GM19452 (cell line): Measurements from ENCODE around the gene ACVR1C.

Source experiments
- ATAC-seq: cut with Tn5 transposase; IDR thresholded peaks from one replicate; pipeline ENCODE4 v1.9.1; 2021; ENCODE audit not compliant: unreplicated experiment

Gene ACVR1C

GRCh38 chr2:157628477-157629415 lies at the start of gene ACVR1C:
ACVR1C (minus strand) TSS chr2:157628864; CDS start chr2:157628644, 220 bp downstream.
- peak; percentile 91 for ATAC-seq

GRCh38 chr2:157677941-157678340 lies 49.3 kb upstream of the ACVR1C start:
- no peak for ATAC-seq

DNA sequence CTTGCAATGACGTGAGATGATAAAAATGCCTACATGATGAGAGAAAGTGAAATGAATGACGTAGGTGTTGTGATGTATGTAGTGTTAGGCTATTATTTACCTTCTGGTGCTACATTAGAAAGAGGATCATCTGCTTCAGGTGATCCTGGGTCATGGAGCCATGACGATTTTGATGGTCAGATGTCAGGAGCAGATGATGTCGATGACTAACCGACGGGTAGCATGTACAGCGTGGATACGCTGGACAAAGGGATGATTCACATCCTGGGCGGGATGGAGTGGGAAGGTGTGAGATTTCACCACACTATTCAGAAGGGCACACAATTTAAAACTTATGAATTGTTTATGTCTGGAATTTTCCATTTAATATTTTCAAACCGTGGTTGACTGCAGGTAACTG lies 43.5 kb upstream of the ACVR1C start:
- ATAC-seq, result no peak

DNA sequence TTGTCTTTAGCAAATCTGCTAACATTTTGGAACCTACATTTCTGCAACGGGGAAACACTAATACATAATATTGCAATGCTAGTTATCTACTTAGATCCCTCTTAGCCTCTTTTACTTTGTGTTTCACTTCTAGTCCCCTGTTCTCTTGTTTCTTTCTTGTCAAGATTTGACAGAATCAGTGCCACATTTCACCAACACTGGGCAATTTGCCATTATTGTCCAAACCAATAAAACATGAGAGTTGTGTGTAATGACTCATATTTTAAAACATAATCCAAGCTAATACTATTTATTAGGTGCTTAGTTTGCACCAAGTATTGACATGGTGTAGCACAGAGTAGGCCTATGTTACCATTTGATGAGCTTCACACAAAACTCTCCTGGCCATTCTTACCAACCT lies 33.7 kb upstream of the ACVR1C start:
- no peak for ATAC-seq

DNA sequence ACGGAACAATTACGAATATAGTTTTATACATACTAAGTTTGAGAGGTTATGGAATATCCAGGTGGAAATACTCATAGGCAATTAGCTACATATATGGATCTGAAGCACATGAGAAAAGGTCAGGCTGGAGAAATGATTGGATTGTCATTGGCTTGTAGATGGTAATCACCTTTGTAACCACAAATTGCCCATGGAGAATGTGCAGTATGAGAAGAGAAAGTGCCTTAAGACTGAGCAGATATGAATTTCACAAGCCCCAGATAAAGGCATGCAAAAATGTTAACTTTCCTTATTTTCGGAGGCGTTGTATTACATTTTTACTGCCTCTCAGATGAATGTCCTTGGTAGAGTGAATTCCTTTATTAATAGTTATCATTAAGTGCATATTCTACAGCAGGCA lies 33.1 kb upstream of the ACVR1C start:
- no peak for ATAC-seq

DNA sequence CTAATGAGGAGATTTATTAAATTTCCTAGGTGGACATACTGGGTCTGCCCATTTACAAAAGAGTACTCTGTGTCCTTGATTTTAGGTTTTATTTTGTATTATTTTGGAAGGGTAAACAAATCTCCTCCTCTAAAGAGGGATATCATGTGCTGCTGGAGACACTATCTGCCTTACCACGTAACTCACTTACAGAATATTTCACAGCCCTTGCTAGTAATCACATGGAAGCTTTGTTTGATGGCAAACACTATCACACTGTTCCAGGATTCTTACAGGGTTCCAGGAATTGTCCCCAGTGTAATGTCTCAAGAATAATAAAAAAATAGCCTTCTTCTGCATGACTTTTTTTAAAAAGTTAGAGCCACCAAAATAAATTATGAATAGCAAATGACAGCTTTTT lies 29.2 kb upstream of the ACVR1C start:
- no peak for ATAC-seq

DNA sequence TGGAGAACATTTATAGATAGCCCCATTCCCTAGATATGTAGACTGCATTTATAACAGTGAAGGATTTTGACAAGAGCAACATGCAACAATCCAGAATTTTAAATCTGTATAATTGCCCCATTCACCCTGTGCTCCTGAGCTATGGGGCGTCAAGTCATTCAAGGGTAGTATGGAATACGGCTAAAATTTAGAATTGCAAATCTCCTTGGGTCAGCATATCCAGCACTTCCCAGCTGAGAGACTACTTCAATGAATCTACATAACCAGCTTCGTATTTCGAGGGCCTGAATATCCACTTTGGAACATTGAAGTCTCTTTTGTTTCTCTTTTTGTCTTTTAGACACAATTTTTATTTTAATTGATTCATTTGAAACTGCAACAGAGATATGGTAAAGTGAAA lies 28.4 kb upstream of the ACVR1C start:
- no peak for ATAC-seq

GRCh38 chr2:157644776-157645175 lies 16.1 kb upstream of the ACVR1C start:
- ATAC-seq, result no peak

GRCh38 chr2:157631861-157632260 lies 3.2 kb upstream of the ACVR1C start:
- no peak for ATAC-seq

DNA sequence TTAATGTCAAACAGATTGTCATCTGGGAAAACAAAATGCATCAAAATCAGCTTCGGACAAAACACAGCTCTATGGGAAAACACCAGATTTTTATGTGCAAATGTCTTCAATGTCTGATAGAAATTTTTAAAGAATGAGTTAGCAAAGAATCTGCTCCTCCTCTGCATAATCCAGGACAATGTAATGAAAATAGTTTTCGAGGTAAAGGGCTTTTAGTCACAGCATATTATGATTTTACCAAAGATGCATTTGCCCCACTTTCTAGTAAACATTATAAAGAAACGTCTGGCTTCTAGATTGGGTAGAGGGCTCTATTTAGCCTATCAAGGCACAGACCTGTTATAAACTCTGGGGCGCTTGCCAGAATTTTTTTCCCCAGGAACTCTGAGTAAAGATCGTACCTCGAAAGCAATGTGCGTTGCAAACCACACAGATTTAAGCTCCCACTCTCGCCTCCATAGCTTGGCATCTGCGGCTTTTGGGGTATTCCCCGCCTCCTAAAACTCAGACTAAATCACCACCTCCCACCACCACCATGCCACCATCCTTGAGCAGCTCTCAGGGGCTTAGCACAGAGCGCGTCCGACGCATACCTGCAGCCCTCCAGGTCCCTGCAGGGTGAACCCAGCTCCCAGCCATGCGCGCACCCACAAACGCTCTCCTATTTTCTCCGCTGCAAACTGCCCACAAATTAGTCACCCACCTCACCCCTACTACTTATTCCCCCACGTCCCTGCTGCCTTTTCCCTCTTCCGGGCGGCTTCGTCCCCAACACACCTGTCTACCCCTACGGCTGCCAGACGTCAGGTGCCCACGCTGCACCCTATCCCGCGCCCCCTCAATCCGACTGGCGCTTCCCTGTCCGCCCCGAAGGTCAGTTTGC lies 829 bp downstream of the ACVR1C start:
- ATAC-seq, result peak; percentile 6

- ATAC-seq, result no peak
Observed at GRCh38 chr2:157625296-157625695, 3.4 kb downstream of the ACVR1C start.

- no peak for ATAC-seq
Observed at GRCh38 chr2:157620956-157621355, 7.7 kb downstream of the ACVR1C start.

GRCh38 chr2:157611726-157612125 lies 16.9 kb downstream of the ACVR1C start:
- ATAC-seq, result no peak

DNA sequence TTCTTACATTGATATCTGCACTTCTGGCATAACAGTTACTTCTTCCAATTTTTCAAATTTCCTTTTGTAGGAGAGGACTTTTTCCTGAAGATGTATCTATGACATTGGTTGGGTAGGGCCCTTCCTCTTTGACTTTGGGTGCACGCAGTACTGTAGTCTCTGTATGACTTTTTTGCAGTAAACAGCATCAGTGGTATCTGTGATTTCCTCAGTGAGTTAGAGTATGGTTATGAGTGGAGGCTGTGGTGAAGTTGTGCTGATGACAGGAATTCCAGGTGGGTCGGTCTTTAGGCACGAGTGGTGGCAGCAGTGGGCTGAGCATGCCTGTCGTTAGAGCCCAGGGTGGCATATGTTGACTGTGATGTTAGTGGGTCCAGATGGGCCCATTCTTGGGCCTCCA lies 17.6 kb downstream of the ACVR1C start:
- ATAC-seq, result no peak

DNA sequence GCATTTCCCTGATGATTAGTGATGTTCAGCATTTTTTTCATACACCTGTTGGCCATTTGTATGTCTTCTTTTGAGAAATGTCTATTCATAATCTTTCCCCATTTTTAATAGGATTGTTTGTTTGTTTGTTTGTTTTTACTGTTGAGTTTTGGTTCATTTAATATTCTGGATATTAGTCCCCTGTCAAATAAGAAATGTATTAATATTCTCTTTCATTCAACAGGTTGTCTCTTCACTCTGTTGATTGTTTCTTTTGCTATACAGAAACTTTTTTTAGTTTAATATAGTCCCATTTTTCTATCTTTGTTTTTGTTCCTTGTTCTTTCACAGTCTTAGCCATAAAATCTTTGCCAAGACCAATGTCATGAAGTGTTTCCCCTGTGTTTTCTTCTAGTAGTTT lies 22.1 kb downstream of the ACVR1C start:
- no peak for ATAC-seq

DNA sequence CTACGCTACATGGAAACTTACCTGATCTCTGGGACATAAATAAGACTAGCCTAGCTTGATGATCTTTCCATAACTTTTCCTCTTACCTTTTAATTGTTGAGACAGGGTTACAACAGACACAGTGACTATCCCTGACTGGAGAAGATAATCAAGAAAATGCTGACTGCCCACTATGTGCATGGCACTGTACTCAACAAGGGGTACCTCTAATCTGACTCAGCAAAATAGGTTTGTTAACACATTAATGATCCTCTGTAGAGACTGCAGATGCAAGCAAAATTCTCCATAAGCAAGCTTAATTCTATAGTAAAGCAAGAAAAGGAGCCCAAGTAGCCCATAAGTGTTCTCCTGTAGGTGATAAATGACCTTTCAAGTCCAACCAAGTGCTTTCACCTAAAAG lies 25.5 kb downstream of the ACVR1C start:
- no peak for ATAC-seq

DNA sequence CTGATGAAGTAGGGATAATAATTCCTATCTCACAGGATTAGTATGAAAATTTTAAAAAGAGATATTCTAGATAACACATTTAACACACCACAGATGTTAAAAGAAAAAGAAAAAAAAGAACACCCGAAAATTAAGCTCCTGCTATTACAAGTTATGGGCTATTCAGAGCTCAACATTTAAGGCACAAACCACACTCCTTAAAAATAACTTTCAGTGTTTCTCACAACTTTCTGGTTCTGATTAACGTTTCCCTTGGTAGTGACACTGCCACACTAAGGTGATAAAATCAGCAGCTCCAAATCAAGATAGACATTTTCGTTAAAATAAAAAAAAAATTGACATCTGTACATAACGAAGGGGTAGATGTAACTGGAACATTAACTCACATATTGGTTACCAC lies 26.9 kb downstream of the ACVR1C start:
- ATAC-seq, result no peak

GRCh38 chr2:157596992-157597681 lies 31.5 kb downstream of the ACVR1C start:
- ATAC-seq, result peak; percentile 56

GRCh38 chr2:157593411-157593810 lies 35.3 kb downstream of the ACVR1C start:
- ATAC-seq, result no peak

- ATAC-seq, result no peak
Observed at GRCh38 chr2:157592948-157593347, 35.7 kb downstream of the ACVR1C start.

DNA sequence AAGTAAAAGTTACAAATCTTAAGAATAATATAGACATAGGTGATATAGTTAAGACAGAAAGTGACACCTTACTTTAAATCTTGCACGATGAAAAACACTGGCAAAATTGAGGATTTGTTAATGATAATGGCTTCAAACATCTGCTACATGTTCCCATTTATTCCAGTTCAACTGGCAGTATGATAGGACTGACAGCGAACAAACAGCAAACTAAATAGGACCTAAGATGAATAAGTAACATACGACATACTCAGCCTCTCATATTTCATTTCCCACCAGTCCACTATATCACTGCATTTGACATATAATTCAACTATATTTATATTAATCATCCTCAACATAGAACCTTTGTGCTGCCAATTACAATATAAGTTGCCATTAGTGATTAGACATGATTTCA lies 36.3 kb downstream of the ACVR1C start:
- no peak for ATAC-seq
